Naive thymus-derived CD4-positive, alpha-beta T cell (primary cell): ENCODE data around the gene LRRC74A. TPM values are rescaled to one million over a fixed set of nuclear protein-coding genes. Genes with fewer than 3 reads are reported as not detected.

ENCODE experiments used
- ATAC-seq: fragments of 150-1000 bp; cut with Tn5 transposase; 2 replicates; pipeline ENCODE4 v1.10.0; 2021; ENCODE audit warnings: mild to moderate bottlenecking, moderate library complexity
- CTCF ChIA-PET: fragments of 350-600 bp; sonication (Branson Sonifier 250); formaldehyde crosslinking; loops from one replicate; lab custom pipeline; 2021; ENCODE audit warnings: antibody characterized with exemption; lab: Charles Lee
- POLR2A ChIA-PET: fragments of 350-600 bp; sonication (Branson Sonifier 250); formaldehyde crosslinking; loops from one replicate; lab custom pipeline; 2021; ENCODE audit warnings: antibody characterized with exemption, inconsistent platforms; lab: Charles Lee
- DNase-seq, 9 donors: peaks; one replicate each; pipeline versions ENCODE4 v3.0.0 to v3.0.0-alpha.2; 2020 to 2022; ENCODE audit warnings: mixed read lengths in 1 of 9
- H3K27ac ChIP-seq: one replicate; pipeline ENCODE4 v1.7.0; 2013; ENCODE audit warnings: mild to moderate bottlenecking, low read depth, low read length, moderate library complexity
- H3K27me3 ChIP-seq, 2 donors: one replicate each; pipeline ENCODE4 v1.7.0; 2013; ENCODE audit warnings: low read length in 2 of 2, mild to moderate bottlenecking in 2 of 2, moderate library complexity in 2 of 2; ENCODE audit not compliant: control insufficient read depth in 2 of 2, insufficient read depth in 2 of 2
- H3K36me3 ChIP-seq, 3 experiments: 1 replicate in 2 of 3; 2 replicates in 1 of 3; pipeline ENCODE4 v1.7.0; 2013; ENCODE audit warnings: low read length in 3 of 3, mild to moderate bottlenecking in 3 of 3, moderate library complexity in 1 of 3; ENCODE audit not compliant: insufficient read depth in 3 of 3, control insufficient read depth in 2 of 3
- H3K4me1 ChIP-seq, 2 donors: one replicate each; pipeline ENCODE4 v1.7.0; 2013; ENCODE audit warnings: low read length in 2 of 2, mild to moderate bottlenecking in 2 of 2, moderate library complexity in 1 of 2; ENCODE audit not compliant: control insufficient read depth in 2 of 2, insufficient read depth in 2 of 2
- H3K4me3 ChIP-seq: 2 replicates; pipeline ENCODE4 v1.7.0; 2013; ENCODE audit warnings: mild to moderate bottlenecking, low read length
- H3K9me3 ChIP-seq, 3 experiments: 1 replicate in 2 of 3; 2 replicates in 1 of 3; pipeline ENCODE4 v1.7.0; 2013; ENCODE audit warnings: low read length in 3 of 3; ENCODE audit not compliant: control insufficient read depth in 2 of 3
- H3K27ac Mint-ChIP-seq, 9 donors: one replicate each; pipeline ENCODE4 v1.8.0; 2020 to 2022; ENCODE audit warnings: mixed read lengths in 9 of 9, mild to moderate bottlenecking in 8 of 9, moderate library complexity in 5 of 9, inconsistent platforms in 2 of 9
- H3K27me3 Mint-ChIP-seq, 5 donors: one replicate each; pipeline ENCODE4 v1.8.0; 2021 to 2022; ENCODE audit warnings: mixed read lengths in 5 of 5, mild to moderate bottlenecking in 1 of 5
- H3K36me3 Mint-ChIP-seq, 5 donors: one replicate each; pipeline ENCODE4 v1.8.0; 2020 to 2022; ENCODE audit warnings: mixed read lengths in 5 of 5, mild to moderate bottlenecking in 3 of 5, inconsistent platforms in 1 of 5
- H3K4me1 Mint-ChIP-seq, 7 donors: one replicate each; pipeline ENCODE4 v1.8.0; 2020 to 2022; ENCODE audit warnings: mixed read lengths in 7 of 7, mild to moderate bottlenecking in 3 of 7, inconsistent platforms in 1 of 7
- H3K4me3 Mint-ChIP-seq, 10 donors: one replicate each; pipeline ENCODE4 v1.8.0; 2020 to 2022; ENCODE audit warnings: mild to moderate bottlenecking in 10 of 10, mixed read lengths in 10 of 10, moderate library complexity in 6 of 10, inconsistent platforms in 2 of 10
- H3K9me3 Mint-ChIP-seq, 11 donors: one replicate each; pipeline ENCODE4 v1.8.0; 2020 to 2022; ENCODE audit warnings: mixed read lengths in 11 of 11, mild to moderate bottlenecking in 4 of 11, inconsistent platforms in 1 of 11, moderate library complexity in 1 of 11
- intact Hi-C, 2 donors: fragments of 100-400 bp; cut with micrococcal nuclease; formaldehyde crosslinking; loops; one replicate each; pipeline ENCODE4 v1.15.1; 2023
- polyA plus RNA-seq, 2 donors: library from polyadenylated mRNA; unstranded; fragments of 300-500 nt; fragmentation: Illumina TruSeq; gene quantifications; one replicate each; pipeline ENCODE4 v1.2.3, GENCODE V29; 2021
- total RNA-seq, 6 experiments: library from RNA in 5 of 6; stranded (reverse) in 5 of 6; gene quantifications; 1 replicate in 5 of 6; 2 replicates in 1 of 6; pipeline ENCODE4 v1.2.3 and lab custom pipeline; 2021 to 2026

LRRC74A gene
- total and polyA plus RNA-seq, 7 experiments from 2014 or later: not detected

DNA sequence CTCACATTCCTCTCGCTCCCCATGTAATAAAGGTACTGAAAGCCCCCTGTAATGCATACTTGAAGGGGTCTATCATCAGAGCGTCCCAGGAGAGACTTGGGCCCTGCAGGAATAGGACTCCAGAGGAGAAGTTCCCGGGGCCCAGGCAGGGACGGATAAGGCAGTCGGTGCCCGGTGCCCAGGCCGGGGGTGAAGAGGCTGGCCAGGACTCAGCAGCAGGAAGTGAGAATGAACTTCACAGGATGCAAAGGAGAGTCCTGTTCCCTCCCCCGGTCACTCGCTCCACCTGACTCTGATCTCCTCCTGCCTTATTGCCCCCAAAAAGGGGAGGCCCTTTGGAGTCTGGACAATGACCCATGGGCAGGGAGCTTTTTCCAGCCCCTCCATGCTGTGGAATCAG lies 40.2 kb downstream of the LRRC74A start:
- Histone ChIP-seq H3K4me1 (peaks cover 0 to 37% of the 10 kb centered on the region in 2 donors), H3K9me3 (no peaks in the 10 kb centered on the region), H3K4me3 (no peak overlapping the region), H3K27ac (no peak overlapping the region), H3K36me3 (no peaks in the 10 kb centered on the region), H3K27me3 (no peaks in the 10 kb centered on the region)
- Mint-ChIP-seq H3K9me3 (no peaks in the 10 kb centered on the region), H3K4me1 (peaks cover 23 to 59% (median 55%) of the 10 kb centered on the region in 7 donors), H3K4me3 (no peak overlapping the region), H3K27ac (peak overlapping the region in 4 of 9 donors; percentile 2 to 70 (median 42)), H3K27me3 (peaks cover 0 to 5% (median 0%) of the 10 kb centered on the region in 5 donors), H3K36me3 (no peaks in the 10 kb centered on the region)
- DNase-seq (no peak), ATAC-seq (no peak)
- CTCF ChIA-PET: no interaction called here
- POLR2A ChIA-PET: no interaction called here
- intact Hi-C loops: loop anchor here in 1 of 2 donors (2.0 kb wide), 1 partner anchor 54 kb away; the partner anchor contains the start of gene ANGEL1

DNA sequence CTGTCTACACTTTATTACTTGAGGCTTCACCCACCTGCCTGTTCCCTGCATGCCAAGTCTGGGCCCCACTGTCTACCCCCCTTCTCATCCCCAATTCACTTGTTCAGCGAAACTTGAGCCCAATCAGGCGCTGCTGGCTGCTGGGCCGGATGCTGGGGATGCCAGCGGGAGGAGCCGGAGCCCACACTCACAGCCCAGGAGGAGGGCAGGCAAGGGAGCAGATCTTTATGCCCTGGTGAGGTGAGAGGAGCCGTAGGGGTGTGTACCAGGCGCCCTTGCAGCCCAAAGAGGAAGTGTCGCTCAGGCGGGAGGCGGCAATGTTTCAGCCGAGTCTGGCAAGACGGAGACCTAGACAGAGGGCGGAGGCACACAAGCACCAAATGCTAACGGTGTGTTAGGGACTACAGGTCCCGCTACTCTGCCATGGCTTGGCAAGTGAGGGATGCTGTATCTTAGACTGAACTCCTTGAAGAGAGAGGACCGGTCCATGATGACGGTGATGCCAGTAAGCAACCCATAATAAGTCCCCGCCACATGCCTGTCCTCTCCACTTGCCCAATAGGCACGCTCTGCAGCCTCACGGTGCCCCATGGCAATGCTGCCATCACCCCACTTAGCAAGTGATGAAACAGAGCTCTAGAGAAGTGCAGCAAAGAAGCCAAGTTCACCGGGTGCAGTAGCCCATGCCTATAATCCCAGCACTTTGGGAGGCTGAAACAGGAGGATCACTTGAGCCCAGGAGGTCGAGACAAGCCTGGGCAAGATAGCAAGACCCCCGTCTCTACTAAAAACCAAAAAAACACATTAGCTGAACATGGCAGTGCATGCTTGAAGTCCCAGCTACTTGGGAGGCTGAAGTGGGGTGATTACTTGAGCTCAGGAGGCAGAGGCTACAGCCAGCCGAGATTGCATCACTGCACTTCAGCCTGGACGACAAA lies 41.6 kb downstream of the LRRC74A start:
- POLR2A ChIA-PET: interaction anchor here (1.2 kb wide), 1 partner anchor 230 kb away, joined by 3 read pairs; the partner anchor contains the start of gene CIPC
- intact Hi-C loops: loop anchor here in 1 of 2 donors (2.0 kb wide), 1 partner anchor 55 kb away; the partner anchor contains the start of gene ANGEL1
- ATAC-seq: peak; percentile 87
- H3K9me3 ChIP-seq: no peaks in the 10 kb centered on the region
- CTCF ChIA-PET: interaction anchor here (0.9 to 1.2 kb wide), 2 partner anchors 202 to 227 kb away, joined by 3 to 6 read pairs; no protein-coding TSS in a partner anchor
- no peaks in the 10 kb centered on the region for H3K9me3 Mint-ChIP-seq
- DNase-seq: peak in 8 of 9 donors; percentile 40 to 69 (median 62)
- H3K27me3 Mint-ChIP-seq: peaks cover 0 to 2% (median 0%) of the 10 kb centered on the region in 5 donors
- H3K4me3 Mint-ChIP-seq: peak overlapping the region in 9 of 10 donors; percentile 46 to 88 (median 68)
- peaks cover 0 to 37% of the 10 kb centered on the region in 2 donors for H3K4me1 ChIP-seq
- H3K4me3 ChIP-seq: peak overlapping the region; percentile 19
- H3K36me3 ChIP-seq: no peaks in the 10 kb centered on the region
- no peaks in the 10 kb centered on the region for H3K36me3 Mint-ChIP-seq
- H3K27me3 ChIP-seq: no peaks in the 10 kb centered on the region
- no peak overlapping the region for H3K27ac ChIP-seq
- H3K4me1 Mint-ChIP-seq: peaks cover 20 to 54% (median 49%) of the 10 kb centered on the region in 7 donors
- peak overlapping the region in 8 of 9 donors; percentile 51 to 86 (median 72) for H3K27ac Mint-ChIP-seq

DNA sequence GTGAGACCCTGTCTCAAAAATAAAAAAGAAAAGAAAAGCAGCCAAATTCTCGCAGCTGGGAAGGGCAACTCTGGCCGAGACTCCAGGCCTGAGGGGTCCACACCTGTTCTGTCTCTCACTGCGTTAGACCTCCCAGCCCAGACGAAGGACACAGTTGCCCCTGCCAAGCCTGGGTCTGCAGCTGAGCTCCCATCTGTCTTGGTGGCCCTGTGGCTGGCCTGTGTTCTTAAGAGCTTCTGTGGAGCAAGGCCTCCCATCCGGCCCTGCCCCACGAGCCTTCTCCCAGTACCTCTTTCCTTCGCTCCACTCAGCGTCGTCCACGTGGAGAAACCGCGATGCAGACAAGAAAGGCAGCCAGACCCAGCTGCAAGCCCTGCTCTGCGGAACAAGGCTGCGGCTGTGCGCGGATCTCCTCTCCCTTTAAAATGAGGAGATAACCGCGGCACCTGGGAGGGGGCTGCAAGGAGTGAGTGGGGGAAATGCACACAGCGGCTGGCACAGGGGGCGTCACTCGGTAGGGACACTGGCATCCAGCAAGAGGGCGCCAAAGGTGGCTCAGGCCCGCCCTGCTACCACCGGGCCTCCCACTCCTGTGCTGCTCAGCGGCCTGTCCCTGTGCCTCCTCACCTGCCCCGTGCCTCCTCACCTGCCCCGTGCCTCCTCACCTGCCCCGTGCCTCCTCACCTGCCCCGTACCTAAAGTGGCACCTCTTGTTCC lies 42.4 kb downstream of the LRRC74A start:
- Histone ChIP-seq H3K4me3 (no peak overlapping the region), H3K27me3 (no peaks in the 10 kb centered on the region), H3K4me1 (peaks cover 0 to 35% of the 10 kb centered on the region in 2 donors), H3K27ac (no peak overlapping the region), H3K36me3 (no peaks in the 10 kb centered on the region), H3K9me3 (no peaks in the 10 kb centered on the region)
- ATAC-seq (no peak), DNase-seq (no peak)
- Mint-ChIP-seq H3K4me3 (peak overlapping the region in 3 of 10 donors; percentile 10 to 41 (median 37)), H3K4me1 (peaks cover 17 to 46% (median 41%) of the 10 kb centered on the region in 7 donors), H3K36me3 (no peaks in the 10 kb centered on the region), H3K27ac (peak overlapping the region in 4 of 9 donors; percentile 41 to 86 (median 72)), H3K9me3 (no peaks in the 10 kb centered on the region), H3K27me3 (no peaks in the 10 kb centered on the region)
- ChIA-PET POLR2A (interaction anchor here (1.2 kb wide), 1 partner anchor 229 kb away, joined by 3 read pairs; the partner anchor contains the start of gene CIPC), CTCF (interaction anchor here (0.9 to 1.2 kb wide), 2 partner anchors 201 to 227 kb away, joined by 3 to 6 read pairs; no protein-coding TSS in a partner anchor)
- intact Hi-C loops: no loop called here

DNA sequence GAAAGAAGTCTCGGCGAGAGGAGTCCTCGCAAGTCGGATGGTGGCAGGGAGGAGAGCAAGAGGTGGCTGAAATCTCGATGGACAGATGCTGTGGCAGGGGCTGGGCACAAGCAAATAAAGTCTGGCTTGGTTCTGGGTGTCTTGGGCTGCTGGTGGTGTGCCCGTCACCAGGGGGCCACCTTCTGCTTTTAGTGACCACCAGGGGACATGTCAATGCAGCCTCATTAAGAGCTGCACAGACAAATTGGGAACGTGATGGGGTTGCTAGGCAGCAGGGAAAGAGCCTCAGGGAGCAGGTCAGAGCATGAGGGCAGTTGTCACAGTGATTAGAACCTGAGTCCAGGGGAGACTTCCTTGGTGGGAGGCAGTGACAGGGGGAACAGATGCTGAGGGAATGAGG lies 44.0 kb downstream of the LRRC74A start:
- ChIA-PET CTCF (no interaction called here), POLR2A (no interaction called here)
- H3K4me3 ChIP-seq: no peak overlapping the region
- H3K27me3 ChIP-seq: no peaks in the 10 kb centered on the region
- H3K9me3 Mint-ChIP-seq: peaks cover 0 to 1% (median 0%) of the 10 kb centered on the region in 11 donors
- H3K27me3 Mint-ChIP-seq: no peaks in the 10 kb centered on the region
- no peak for ATAC-seq
- intact Hi-C loops: loop anchor here in 1 of 2 donors (10.0 kb wide), 1 partner anchor 685 kb away; no protein-coding TSS in a partner anchor
- no peaks in the 10 kb centered on the region for H3K36me3 Mint-ChIP-seq
- no peak overlapping the region for H3K4me3 Mint-ChIP-seq
- peak overlapping the region in 2 of 9 donors; percentile 36 to 66 for H3K27ac Mint-ChIP-seq
- H3K36me3 ChIP-seq: no peaks in the 10 kb centered on the region
- H3K27ac ChIP-seq: no peak overlapping the region
- peaks cover 0 to 21% of the 10 kb centered on the region in 2 donors for H3K4me1 ChIP-seq
- peaks cover 0 to 4% (median 0%) of the 10 kb centered on the region in 3 experiments for H3K9me3 ChIP-seq
- peaks cover 9 to 31% (median 25%) of the 10 kb centered on the region in 7 donors for H3K4me1 Mint-ChIP-seq
- no peak for DNase-seq

DNA sequence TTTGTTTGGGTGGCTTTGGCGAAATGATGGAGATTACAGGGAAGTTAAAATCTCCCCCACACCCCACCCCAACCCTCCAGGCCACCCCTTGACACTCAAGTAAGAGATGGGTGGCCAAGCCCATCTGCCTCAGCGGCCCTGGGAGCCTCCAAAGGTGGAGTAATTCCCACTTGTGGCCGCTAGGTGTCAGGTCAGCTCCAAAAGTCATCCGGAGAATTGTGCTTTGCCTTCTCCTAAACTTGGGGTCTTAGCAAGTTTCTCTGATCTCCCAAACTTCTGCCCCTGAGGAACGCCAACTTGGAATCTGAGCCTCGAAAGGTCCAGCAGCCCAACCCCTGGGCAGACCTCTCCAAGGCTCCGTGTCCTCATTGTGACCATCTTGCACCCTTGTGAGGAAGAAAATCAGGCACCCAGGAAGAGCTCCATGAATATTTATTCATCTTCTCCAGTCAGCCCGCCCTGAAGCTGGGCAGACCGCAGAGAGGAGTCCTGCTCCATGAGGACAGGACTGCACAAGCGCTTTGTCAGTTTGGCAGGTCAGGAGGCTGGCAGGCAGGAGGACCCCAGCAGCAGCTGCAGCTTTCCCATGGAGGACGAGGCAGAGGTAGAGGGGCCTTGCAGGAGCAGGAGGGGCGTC lies 46.7 kb downstream of the LRRC74A start:
- peaks cover 0 to 2% (median 0%) of the 10 kb centered on the region in 11 donors for H3K9me3 Mint-ChIP-seq
- H3K27ac ChIP-seq: no peak overlapping the region
- H3K4me1 Mint-ChIP-seq: peaks cover 1 to 11% (median 7%) of the 10 kb centered on the region in 7 donors
- no peaks in the 10 kb centered on the region for H3K27me3 ChIP-seq
- H3K36me3 ChIP-seq: no peaks in the 10 kb centered on the region
- peak overlapping the region in 1 of 9 donors; percentile 36 for H3K27ac Mint-ChIP-seq
- peaks cover 0 to 8% (median 0%) of the 10 kb centered on the region in 3 experiments for H3K9me3 ChIP-seq
- intact Hi-C loops: loop anchor here in 1 of 2 donors (1.0 to 10.0 kb wide), 7 partner anchors 40 to 682 kb away; no protein-coding TSS in a partner anchor
- CTCF ChIA-PET: interaction anchor here (0.8 to 7.4 kb wide), 19 partner anchors 9 to 444 kb away, joined by 3 to 204 read pairs (median 5); no protein-coding TSS in a partner anchor
- no peaks in the 10 kb centered on the region for H3K27me3 Mint-ChIP-seq
- no peak overlapping the region for H3K4me3 Mint-ChIP-seq
- ATAC-seq (peak; percentile 78), DNase-seq (peak; percentile 35 to 73 (median 55))
- POLR2A ChIA-PET: interaction anchor here (1.2 kb wide), 1 partner anchor 197 kb away, joined by 4 read pairs; no protein-coding TSS in a partner anchor
- no peaks in the 10 kb centered on the region for H3K36me3 Mint-ChIP-seq
- H3K4me1 ChIP-seq: peaks cover 0 to 7% of the 10 kb centered on the region in 2 donors
- H3K4me3 ChIP-seq: no peak overlapping the region
